Measurements from ENCODE around the gene ECM1.

Gene ECM1

DNA sequence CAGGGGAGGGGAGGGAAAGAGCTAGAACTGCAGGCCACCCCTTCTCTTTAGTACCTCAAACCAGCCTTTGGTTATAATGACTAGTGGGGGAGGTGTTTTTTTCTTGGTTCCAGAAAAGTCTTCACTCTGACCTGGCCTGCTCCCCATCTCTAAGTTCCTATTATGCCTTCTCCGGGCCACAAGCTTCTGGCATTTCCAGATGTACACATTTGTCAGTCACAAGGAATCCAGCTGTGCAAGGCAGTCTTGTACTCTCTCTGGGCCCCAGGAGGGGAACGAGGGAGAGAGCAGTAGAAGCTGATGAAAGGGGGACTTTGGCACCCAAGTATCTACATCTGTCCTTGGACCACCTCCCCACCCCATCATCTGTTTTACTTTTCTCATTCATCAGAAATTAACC lies 4.9 kb downstream of the ECM1 start:
- DNase-seq (ENCODE audit: low spot score) = no peak

GRCh38 chr1:150513351-150513791 lies 5.5 kb downstream of the ECM1 start:
- DNase-seq (ENCODE audit: low spot score) = peak; percentile 31

- DNase-seq (ENCODE audit: low spot score) = no peak
Measured at GRCh38 chr1:150514260-150514659, 6.4 kb downstream of the ECM1 start.

DNA sequence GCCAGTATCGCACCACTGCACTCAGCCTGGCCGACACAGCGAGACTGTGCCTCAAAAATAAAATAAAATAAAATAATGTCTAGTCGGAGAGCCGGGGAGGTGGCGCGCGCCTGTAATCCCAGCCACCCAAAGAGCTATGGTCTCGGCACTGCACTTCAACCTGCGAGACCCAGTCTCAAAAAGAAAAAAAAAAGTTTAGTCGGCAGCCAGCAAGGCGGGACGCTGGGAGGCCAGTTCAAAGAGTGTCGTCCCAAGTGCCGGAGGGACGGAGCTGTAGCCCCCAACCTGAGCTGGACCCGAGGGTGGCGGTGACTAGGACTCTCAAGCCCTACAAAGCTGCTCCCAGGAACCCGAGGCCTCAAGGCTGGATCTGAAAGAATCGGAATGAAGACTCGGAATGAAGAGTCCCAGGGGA lies 7.0 kb downstream of the ECM1 start:
- no peak for DNase-seq (ENCODE audit: low spot score)

- DNase-seq (ENCODE audit: low spot score) = peak; percentile 91
Measured at GRCh38 chr1:150515328-150516049, 7.6 kb downstream of the ECM1 start, which contains the start of gene FALEC. Gene FALEC, plus strand, starts transcription at chr1:150515752.

DNA sequence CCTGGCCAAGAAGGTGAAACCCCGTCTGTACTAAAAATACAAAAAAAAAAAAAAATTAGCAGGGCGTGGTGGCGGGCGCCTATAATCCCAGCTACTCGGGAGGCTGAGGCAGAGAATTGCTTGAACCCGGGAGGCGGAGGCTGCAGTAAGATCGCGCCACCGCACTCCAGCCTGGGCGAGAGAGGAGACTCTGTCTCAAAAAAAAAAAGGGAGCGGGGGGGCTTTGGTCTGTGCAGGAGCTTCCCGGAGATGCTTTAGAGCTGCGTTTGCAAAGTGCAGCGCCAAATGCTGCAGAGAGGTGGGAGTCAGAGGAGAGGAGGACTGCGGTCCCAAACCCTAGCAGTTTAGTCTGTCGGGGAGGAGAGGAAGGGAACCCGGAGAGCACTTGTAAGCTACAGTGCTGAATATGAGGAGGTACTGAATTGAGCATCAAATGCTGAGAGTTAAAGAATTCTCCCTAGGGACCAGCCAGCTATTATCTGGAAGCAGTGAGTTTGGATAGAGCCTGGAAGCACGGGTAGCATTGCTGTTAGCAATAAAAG lies 8.2 kb downstream of the ECM1 start:
- no peak for DNase-seq (ENCODE audit: low spot score)

GRCh38 chr1:150516616-150517015 lies 8.7 kb downstream of the ECM1 start:
- no peak for DNase-seq (ENCODE audit: low spot score)

DNA sequence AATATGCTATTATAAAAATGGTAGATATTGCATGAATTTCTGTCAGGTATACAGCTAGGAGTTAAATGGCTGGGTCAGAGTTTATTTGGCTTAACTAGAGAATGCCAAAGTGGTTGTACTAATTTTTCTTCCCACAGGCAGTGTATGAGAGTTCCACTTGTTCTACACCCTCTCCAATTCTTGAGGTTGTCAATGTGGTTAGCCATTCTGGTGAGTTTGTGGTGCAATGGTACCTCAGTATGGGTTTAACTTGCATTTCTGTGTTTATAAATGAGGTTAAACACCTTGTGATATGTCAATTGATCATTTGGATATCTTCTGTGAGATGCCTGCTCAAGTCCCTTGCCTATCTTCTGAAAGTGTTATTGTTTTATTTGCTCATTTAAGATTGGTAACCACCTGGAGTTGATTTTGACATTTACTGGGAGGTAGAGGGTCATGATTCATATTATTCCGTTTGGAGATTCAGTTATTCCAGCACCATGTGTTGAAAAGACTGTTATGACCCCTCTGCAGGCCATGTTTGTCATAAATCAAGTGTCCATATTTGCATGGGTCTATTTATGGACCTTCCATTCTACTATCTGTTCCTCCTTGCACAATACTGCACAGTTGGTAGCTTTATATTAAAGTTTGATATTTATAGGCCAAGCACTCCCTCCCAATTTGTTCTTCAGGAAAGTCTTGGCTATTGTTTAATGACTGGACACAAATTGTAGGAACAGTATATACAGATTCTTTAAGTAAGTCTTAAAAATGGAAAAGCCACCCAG lies 13.5 kb downstream of the ECM1 start:
- no peak for DNase-seq (ENCODE audit: low spot score)

- no peak for DNase-seq (ENCODE audit: low spot score)
Measured at GRCh38 chr1:150525348-150525747, 17.4 kb downstream of the ECM1 start.

- no peak for DNase-seq (ENCODE audit: low spot score)
Measured at GRCh38 chr1:150528196-150528595, 20.3 kb downstream of the ECM1 start.

- DNase-seq (ENCODE audit: low spot score) = peak; percentile 70
Measured at GRCh38 chr1:150529017-150529416, 21.1 kb downstream of the ECM1 start.

DNA sequence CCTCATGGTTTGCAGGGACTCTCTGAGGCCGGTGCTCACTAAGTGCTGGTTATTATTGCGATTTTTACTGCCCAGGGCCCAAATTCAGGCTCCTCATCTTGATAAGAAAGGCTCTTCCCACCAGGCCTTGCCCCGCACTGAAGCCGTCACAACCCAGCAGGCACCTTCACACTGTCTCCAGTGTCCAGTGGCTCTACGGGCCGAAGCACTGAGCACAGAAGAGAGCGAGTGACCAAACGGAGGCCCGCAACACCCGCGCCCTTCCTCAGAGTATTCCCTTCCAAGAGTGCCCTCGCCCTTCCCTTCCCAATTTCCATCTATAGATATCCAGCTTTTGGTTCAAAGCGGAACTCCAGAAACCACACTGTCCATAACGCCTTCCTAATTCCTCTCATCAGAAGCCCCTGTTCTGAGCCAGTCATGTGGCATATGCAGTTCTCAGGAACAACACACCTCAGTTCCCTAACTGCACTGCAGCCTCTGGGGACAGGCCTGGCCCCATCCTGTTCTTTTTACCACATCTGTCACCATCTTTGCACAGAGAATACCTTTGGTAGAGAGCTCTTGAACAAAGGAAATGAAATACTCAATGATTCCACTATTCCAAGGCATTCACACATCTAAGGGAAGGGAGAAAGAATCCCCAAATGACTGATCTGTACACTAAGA lies 22.7 kb downstream of the ECM1 start:
- no peak for DNase-seq (ENCODE audit: low spot score)

- DNase-seq (ENCODE audit: low spot score) = no peak
Measured at GRCh38 chr1:150532860-150533259, 25.0 kb downstream of the ECM1 start.

GRCh38 chr1:150534002-150534401 lies 26.1 kb downstream of the ECM1 start:
- DNase-seq (ENCODE audit: low spot score) = no peak

- DNase-seq (ENCODE audit: low spot score) = peak; percentile 33
Measured at GRCh38 chr1:150535511-150536287, 27.8 kb downstream of the ECM1 start.

DNA sequence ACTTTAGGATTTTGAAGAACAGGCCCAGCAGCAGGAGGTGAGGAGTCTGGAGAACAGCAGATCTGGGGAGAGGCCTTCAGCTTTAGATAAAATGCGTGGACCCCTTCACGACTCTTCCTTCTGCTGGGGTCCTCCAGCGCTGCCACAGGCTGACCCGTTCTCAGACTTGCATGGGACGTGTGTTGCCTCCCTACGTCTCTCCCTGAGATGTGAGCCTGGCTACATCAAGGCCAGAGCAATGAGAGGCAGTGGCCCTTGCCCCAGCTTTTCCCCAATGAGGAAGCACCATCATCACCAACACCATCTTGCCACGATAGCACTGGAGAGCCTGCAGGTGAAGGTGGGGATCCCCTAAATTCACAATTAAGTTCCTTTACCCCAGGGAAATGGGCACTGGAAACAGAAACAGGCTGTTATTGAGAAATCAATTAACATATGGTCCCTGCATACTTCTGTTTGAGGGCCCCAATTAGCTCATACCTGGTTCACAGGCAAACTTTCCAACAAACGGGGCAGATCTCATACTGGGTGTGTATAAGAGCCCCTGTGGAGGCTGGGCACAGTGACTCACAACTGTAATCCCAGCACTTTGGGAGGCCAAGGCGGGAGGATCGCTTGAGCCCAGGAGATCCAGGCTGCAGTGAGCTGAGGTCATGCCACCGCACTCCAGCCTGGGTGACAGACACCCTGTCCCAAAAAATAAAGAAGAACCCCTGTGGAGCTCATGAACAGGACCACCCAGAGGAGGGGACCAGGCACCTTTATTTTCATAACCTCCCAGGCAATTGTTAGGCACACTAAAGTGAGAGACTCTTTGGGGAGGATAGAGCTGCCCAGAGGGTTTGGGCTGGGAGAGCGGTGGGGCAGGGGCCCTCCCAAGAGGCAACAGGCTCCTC lies 29.2 kb downstream of the ECM1 start:
- no peak for DNase-seq (ENCODE audit: low spot score)

GRCh38 chr1:150537732-150538684 lies 30.1 kb downstream of the ECM1 start:
- DNase-seq (ENCODE audit: low spot score) = no peak

DNA sequence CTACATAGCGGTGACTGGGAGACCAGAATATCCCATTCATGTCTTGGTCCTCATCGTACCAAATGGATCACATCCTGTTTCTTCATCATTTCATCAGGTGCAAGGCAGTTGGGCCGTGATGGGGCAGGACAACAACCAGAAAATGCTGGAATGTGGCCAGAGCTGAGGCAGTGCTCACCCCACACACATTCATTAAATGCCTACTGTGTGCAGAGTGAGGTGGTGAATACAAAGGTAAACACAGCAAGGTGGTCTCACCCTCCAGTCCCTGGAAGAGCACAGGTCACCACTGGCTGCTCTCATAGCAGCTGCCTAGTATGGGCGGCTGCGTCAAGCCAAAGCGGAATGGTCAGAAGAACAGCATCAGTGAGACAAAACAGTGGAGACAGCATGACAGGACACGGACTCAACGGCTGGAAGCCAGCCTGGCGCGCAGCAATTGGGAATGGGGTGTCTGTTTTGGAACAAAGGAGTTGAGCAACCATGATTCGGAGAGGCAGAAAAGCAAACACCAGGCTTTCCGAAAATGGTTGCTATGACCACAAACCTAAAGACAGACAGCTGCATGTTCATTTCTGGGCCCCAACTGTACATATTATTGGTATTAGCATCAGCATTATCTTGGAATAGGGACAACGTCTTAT lies 35.7 kb downstream of the ECM1 start:
- no peak for DNase-seq (ENCODE audit: low spot score)

DNA sequence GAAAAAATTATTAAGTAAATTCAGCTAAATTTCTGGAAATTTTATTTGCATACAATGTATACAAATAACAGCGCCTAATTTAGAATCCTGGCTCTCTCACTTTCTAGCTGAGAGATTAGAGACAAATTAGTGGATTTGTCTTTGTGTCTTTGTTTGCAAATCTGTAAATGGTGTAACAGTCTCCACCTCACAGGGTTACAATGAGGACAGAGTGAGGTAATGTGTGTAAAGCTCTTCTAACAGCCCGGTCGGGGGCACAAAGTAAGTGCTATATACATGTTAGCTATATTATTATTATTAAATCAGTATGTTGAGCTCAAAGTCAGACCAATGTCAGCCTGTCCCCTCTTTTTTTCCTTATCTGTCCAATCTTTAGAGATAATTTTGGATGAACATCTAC lies 36.3 kb downstream of the ECM1 start:
- DNase-seq (ENCODE audit: low spot score) = no peak
